HG02588 (cell line): Measurements from ENCODE around the gene TRAF6.

Source experiments
- ATAC-seq: cut with Tn5 transposase; IDR thresholded peaks from one replicate; pipeline ENCODE4 v1.9.1; 2021; ENCODE audit warnings: mild to moderate bottlenecking, moderate library complexity; ENCODE audit not compliant: unreplicated experiment

Gene TRAF6

GRCh38 chr11:36459046-36459445, 51.0 kb downstream of the TRAF6 start:
- no peak for ATAC-seq

DNA sequence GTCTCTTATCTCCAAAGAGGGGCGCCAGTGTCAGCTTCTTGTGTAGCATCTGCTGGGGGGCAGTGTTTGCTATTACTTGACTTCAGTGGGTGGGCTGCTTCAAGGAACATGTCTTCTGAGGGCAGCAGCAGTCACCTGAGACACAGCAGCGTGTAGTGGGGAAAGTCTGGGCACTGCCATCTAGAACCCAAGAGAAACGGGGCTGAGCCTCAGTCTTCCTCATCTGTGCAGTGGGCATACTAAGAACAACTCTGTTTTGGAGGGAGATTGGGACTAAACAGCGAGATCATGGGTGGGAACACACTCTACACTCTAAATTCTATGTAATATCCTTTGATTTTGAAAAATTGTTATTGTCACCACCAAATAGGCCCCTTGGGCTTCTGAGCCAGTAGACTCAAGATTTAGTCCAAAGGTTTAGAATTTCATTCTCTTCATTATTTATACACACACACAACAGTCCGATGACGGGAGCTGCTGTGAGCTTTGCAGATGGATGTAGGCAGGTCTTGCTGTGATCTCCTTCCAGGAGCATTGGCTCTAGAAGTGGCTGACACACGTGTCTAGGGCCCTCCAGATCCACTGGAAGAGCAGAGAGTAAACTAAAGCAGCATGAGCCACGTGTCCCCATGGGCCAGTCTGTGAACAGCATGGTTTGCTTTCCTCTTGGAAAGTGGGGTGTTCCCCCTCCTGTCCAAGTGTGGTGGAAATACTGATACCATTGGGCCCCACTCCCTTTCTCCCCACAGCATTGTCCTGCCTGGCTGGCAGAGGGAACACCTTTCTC, 51.8 kb downstream of the TRAF6 start:
- ATAC-seq: no peak

DNA sequence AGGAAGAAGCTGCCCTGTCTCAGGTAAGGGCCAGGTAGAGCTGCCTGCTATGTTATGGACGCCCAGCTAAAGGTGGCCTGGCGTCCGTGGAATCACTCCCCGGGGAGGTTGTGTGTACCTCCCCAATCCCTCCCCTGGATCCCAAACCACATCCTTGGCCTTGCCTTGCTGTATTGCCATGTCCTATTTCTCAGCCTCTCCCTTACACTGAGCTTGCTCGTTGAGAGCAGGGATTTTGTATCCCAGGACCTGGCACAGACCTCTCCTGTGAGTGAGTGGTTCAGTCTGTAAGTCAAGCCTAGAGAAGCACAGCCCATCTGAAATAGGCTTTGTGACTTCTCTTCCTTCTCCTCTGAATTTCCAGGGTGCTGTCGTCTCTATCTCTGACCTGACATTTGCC, 53.9 kb downstream of the TRAF6 start:
- no peak for ATAC-seq

DNA sequence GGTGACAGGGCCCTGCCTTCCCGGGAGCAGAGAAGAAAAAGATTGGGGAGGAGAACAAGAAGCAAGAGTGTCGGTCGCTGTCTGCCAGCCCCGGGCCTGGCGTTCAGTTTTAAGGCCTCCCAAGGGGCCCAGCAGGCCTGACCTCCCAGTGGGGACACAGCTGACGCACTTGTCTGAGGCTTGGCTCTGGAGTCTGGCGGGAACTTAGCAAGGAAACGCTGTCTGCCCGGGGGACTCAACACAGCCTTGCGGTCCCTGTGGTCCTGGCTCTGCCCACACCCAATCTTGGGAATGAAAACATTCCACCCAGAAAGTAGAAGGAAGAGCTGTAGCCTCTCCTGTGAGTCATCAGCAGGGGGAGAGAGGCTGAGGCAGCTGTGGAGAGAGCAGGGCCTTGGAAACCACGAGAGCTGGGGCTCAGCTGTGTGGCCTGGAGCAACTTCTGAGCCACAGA, 54.4 kb downstream of the TRAF6 start:
- no peak for ATAC-seq

- no peak for ATAC-seq
Measured at GRCh38 chr11:36454941-36455631, 55.0 kb downstream of the TRAF6 start.

- ATAC-seq: no peak
Measured at GRCh38 chr11:36454551-36454940, 55.5 kb downstream of the TRAF6 start.

DNA sequence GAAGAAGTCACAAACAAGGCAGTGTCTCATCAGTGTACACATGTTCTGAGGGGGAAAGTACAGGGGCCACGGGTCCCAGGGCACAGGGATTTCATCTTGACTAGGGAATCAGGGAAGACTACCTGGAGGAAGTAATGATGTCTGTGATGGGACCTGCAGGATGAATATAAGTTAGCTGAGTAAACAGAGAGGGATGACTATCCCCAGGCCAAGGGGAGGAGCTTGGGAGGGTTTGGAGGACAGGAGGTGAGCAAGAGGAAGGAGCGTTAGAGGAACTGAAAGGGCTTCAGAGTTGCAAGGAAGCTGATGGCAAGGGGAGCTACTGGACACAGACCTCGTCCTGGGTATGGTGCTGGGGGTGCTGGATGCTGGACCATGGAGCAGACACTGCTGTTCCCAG, 56.4 kb downstream of the TRAF6 start:
- ATAC-seq: no peak

- no peak for ATAC-seq
Measured at GRCh38 chr11:36452961-36453360, 57.1 kb downstream of the TRAF6 start.

GRCh38 chr11:36452236-36452940, 57.7 kb downstream of the TRAF6 start:
- no peak for ATAC-seq

DNA sequence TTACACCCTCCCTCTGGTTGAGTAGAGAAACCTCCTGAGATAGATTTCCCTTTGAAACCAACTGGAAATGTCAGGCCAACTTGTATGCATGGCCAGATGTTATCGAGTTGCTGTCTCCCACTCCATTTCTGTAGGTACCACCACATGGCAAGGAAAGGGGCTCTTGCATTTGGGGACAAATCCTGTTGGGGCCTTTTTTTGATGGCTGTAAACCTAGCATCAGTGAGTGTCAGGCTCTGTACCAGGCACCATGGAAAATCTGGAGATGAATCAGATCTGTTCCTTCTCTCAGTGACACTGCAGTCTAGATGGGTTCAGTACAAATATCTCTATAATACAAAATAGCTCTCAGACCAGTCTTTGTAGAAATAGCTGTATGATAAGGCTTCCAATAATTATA, 58.4 kb downstream of the TRAF6 start:
- no peak for ATAC-seq

GRCh38 chr11:36451045-36451444, 59.0 kb downstream of the TRAF6 start:
- ATAC-seq: no peak

- no peak for ATAC-seq
Measured at GRCh38 chr11:36450110-36450572, 59.9 kb downstream of the TRAF6 start.

DNA sequence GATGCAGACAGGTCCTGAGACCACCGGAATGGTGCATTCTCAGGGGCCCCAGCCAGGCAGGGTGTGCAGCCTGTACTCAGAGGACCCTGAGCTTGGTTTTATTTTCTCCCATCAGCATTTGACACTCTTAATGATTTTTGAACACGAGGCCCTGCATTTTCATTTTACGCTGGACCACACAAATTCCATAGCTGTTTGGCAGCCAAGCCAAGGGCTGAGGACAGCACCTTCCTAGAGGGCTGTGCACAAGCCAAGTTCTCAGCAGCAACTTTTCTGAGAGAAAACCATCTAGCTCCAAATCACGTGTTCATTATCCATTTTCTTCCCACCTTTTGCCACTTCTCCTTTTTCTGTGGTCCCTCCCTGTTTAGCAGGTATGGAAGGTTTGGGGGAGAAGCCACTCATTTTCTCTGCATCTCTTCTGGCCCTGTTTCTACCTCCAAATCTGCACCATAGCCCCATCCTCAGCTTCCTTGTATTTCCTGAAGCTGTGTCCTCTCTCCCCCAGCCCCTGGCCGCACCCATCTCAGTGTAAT, 60.4 kb downstream of the TRAF6 start:
- ATAC-seq: no peak

- ATAC-seq: no peak
Measured at GRCh38 chr11:36447947-36448346, 62.1 kb downstream of the TRAF6 start.

- ATAC-seq: no peak
Measured at GRCh38 chr11:36447514-36447913, 62.6 kb downstream of the TRAF6 start.

DNA sequence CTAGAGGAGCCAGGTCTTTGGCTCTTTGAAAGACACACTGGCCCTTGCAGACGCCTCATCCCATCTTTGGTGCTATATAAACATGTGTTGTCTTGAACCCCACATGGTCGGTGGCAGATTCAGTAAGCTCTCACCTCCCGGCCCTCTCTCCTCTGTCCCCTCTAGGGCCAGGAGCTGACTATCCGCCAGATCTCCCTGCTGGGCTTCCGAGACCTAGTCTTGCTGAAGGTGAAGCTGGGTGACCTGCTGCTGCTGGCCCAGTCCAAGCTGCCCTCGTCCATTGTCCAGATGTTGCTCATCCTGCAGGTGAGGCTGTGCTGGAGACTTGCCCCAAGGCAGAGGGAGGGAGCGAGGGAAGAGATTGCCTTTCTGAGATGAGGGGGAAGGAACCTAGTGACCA, 63.9 kb downstream of the TRAF6 start:
- ATAC-seq: no peak

DNA sequence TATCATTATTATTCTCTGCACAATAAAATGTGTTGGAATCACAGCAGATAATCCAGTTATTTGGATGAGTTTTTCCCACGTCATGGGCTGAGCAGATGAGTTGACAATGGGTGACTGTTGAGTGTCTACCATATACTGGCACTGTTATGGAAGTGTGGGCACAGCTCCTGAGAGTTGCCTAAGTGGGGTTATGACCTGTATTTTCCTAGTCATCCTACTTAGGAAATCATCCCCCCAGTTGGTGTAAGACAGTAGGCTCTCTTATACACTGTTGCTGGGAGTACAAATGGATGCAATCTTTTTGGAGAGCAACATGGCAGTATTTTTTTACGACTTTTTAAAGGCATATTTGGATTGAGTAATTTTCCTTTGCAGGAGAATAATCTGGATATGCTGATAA, 66.4 kb downstream of the TRAF6 start:
- ATAC-seq: no peak

- ATAC-seq: peak; percentile 97
Measured at GRCh38 chr11:36441610-36442208, 68.4 kb downstream of the TRAF6 start.

GRCh38 chr11:36438126-36438525, 71.9 kb downstream of the TRAF6 start:
- no peak for ATAC-seq

GRCh38 chr11:36437413-36437812, 72.7 kb downstream of the TRAF6 start:
- no peak for ATAC-seq
